IMR-90 (cell line): ENCODE results near the gene EHF. TPM values are rescaled to one million over a fixed set of nuclear protein-coding genes. Genes with fewer than 3 reads are reported as not detected.

Experiments
- ATAC-seq: fragments of 200-7000 bp; cut with Tn5 transposase; 2 replicates; pipeline ENCODE4 v1.9.1; 2020; ENCODE audit warnings: low read depth, mild to moderate bottlenecking, moderate library complexity
- BruUV-seq: library from RNA; stranded (reverse); fragments of 400-500 nt; replicated peaks from 2 replicates; lab custom pipeline; 2021; lab: Mats Ljungman, UMichigan
- CTCF ChIA-PET: fragments of 300-600 bp; formaldehyde crosslinking; extraction: SDS; loops from one replicate; lab custom pipeline; 2021; ENCODE audit warnings: antibody characterized with exemption; lab: Yijun Ruan, JAX
- POLR2A ChIA-PET: fragments of 300-600 bp; sonication (Branson Sonifier 250); formaldehyde crosslinking; loops from one replicate; lab custom pipeline; 2022; ENCODE audit warnings: antibody characterized with exemption; ENCODE audit not compliant: unreplicated experiment; lab: Charles Lee
- DNase-seq: peaks from one replicate; pipeline ENCODE4 v3.0.0; 2013
- H2AFZ ChIP-seq: replicated peaks from 2 replicates; pipeline ENCODE3; 2013; ENCODE audit warnings: low read length, mild to moderate bottlenecking; ENCODE audit not compliant: poor library complexity
- H2AK5ac ChIP-seq: 2 replicates; pipeline ENCODE4 v1.6.1; 2013; ENCODE audit warnings: low read depth, low read length, inconsistent platforms
- H2AK9ac ChIP-seq: replicated peaks from 2 replicates; pipeline ENCODE3; 2013; ENCODE audit warnings: mild to moderate bottlenecking, low read depth, low read length, moderate library complexity; ENCODE audit not compliant: poor library complexity
- H2BK120ac ChIP-seq: 2 replicates; pipeline ENCODE4 v1.6.1; 2013; ENCODE audit warnings: low read depth, low read length, inconsistent platforms
- H2BK15ac ChIP-seq: 3 replicates; pipeline ENCODE4 v1.6.1; 2013; ENCODE audit warnings: low read depth, low read length, inconsistent platforms
- H2BK20ac ChIP-seq: 2 replicates; pipeline ENCODE4 v1.6.1; 2013; ENCODE audit warnings: low read depth, mild to moderate bottlenecking, inconsistent platforms, low read length, moderate library complexity
- H2BK5ac ChIP-seq: 2 replicates; pipeline ENCODE4 v1.6.1; 2013; ENCODE audit warnings: mild to moderate bottlenecking, low read depth, low read length, inconsistent platforms; ENCODE audit not compliant: poor library complexity, severe bottlenecking
- H3K14ac ChIP-seq: replicated peaks from 2 replicates; pipeline ENCODE4 v1.6.1; 2013; ENCODE audit warnings: low read depth, low read length, inconsistent platforms
- H3K18ac ChIP-seq: 2 replicates; pipeline ENCODE4 v1.6.1; 2013; ENCODE audit warnings: low read depth, low read length, control low read depth
- H3K23ac ChIP-seq: 2 replicates; pipeline ENCODE4 v1.6.1; 2013; ENCODE audit warnings: low read depth, low read length, inconsistent platforms
- H3K27ac ChIP-seq: 2 replicates; pipeline ENCODE4 v1.5.1; 2013; ENCODE audit warnings: mild to moderate bottlenecking, control low read depth, low read length; ENCODE audit not compliant: insufficient read depth
- H3K27me3 ChIP-seq: 2 replicates; pipeline ENCODE4 v1.6.1; 2013; ENCODE audit warnings: low read length; ENCODE audit not compliant: control insufficient read depth, insufficient read depth
- H3K36me3 ChIP-seq: 2 replicates; pipeline ENCODE4 v1.6.1; 2013; ENCODE audit warnings: low read length, mixed read lengths; ENCODE audit not compliant: control insufficient read depth, insufficient read depth
- H3K4ac ChIP-seq: 2 replicates; pipeline ENCODE4 v1.6.1; 2013; ENCODE audit warnings: low read depth, low read length, inconsistent platforms
- H3K4me1 ChIP-seq: 2 replicates; pipeline ENCODE4 v1.6.1; 2013; ENCODE audit warnings: low read length, mixed read lengths; ENCODE audit not compliant: control insufficient read depth, insufficient read depth
- H3K4me2 ChIP-seq: 2 replicates; pipeline ENCODE4 v1.6.1; 2013; ENCODE audit warnings: low read depth, mild to moderate bottlenecking, control low read depth, low read length, moderate library complexity
- H3K4me3 ChIP-seq: 2 replicates; pipeline ENCODE4 v1.5.1; 2013; ENCODE audit warnings: low read depth, mild to moderate bottlenecking, control low read depth, low read length, moderate library complexity; ENCODE audit not compliant: insufficient read depth
- H3K56ac ChIP-seq: 2 replicates; pipeline ENCODE4 v1.6.1; 2013; ENCODE audit warnings: low read length, inconsistent platforms; ENCODE audit not compliant: insufficient read depth; ENCODE audit errors: extremely low read depth
- H3K79me1 ChIP-seq, 2 experiments: 2 replicates each; pipeline ENCODE4 v1.6.1; 2013; ENCODE audit warnings: low read length in 2 of 2, inconsistent platforms in 1 of 2, low read depth in 1 of 2
- H3K9ac ChIP-seq: 2 replicates; pipeline ENCODE4 v1.6.1; 2013; ENCODE audit warnings: low read depth, low read length, control low read depth
- H3K9me1 ChIP-seq: 2 replicates; pipeline ENCODE4 v1.6.1; 2013; ENCODE audit warnings: low read length, inconsistent platforms; ENCODE audit not compliant: insufficient read depth
- H3K9me3 ChIP-seq: 2 replicates; pipeline ENCODE4 v1.6.1; 2013; ENCODE audit warnings: low read length; ENCODE audit not compliant: control insufficient read depth, insufficient read depth
- H4K20me1 ChIP-seq: 2 replicates; pipeline ENCODE4 v1.6.1; 2013; ENCODE audit warnings: low read length, inconsistent platforms; ENCODE audit not compliant: insufficient read depth
- H4K5ac ChIP-seq: 2 replicates; pipeline ENCODE4 v1.6.1; 2013; ENCODE audit warnings: mild to moderate bottlenecking, low read depth, low read length, control low read depth
- H4K8ac ChIP-seq, 2 experiments: 2 replicates each; pipeline ENCODE4 v1.6.1; 2013; ENCODE audit warnings: low read depth in 2 of 2, low read length in 2 of 2, control low read depth in 1 of 2, inconsistent platforms in 1 of 2
- H4K91ac ChIP-seq: 2 replicates; pipeline ENCODE4 v1.6.1; 2013; ENCODE audit warnings: low read depth, low read length, inconsistent platforms; ENCODE audit not compliant: insufficient read depth
- NFE2L2 ChIP-seq: fragments of 150-350 bp; IDR thresholded peaks from 2 replicates; pipeline ENCODE4 v1.6.1; 2016; ENCODE audit warnings: low read depth, mild to moderate bottlenecking, low read length
- SMC3 ChIP-seq: fragments of 150-350 bp; IDR thresholded peaks from 2 replicates; pipeline ENCODE4 v1.6.1; 2016; ENCODE audit warnings: low read depth, mild to moderate bottlenecking, antibody characterized with exemption, low read length, moderate library complexity
- WGBS, 2 experiments: methylation state at CpG; one replicate each; pipeline versions ENCODE4 v1.1.5 to v1.1.7; 2013; ENCODE audit warnings: missing lambda C conversion rate in 2 of 2; ENCODE audit not compliant: insufficient read length in 1 of 2; ENCODE audit errors: extremely low coverage in 2 of 2; 5-methylcytosine and 5-hydroxymethylcytosine counted together
- dilution Hi-C: fragments of 300-500 bp; cut with HindIII; formaldehyde crosslinking; loops from one replicate; pipeline ENCODE4 v1.14.3; 2018; ENCODE audit warnings: low sequenced_read_pairs; ENCODE audit not compliant: unreplicated experiment
- in situ Hi-C: fragments of 300-500 bp; cut with MboI; formaldehyde crosslinking; loops from 3 replicates; pipeline ENCODE4 v1.14.3; 2019; ENCODE audit warnings: low sequenced_read_pairs, inconsistent platforms, mixed read lengths
- intact Hi-C: fragments of 100-400 bp; cut with micrococcal nuclease; formaldehyde crosslinking; loops from 2 replicates; pipeline ENCODE4 v1.10.0; 2022
- polyA plus RNA-seq, 3 experiments: library from polyadenylated mRNA; depleted of rRNA; stranded (reverse); fragments of >200 nt; gene quantifications; 2 replicates each; pipeline ENCODE4 v1.2.3, GENCODE V29; 2012; ENCODE audit warnings: low replicate concordance in 1 of 3
- total RNA-seq: library from RNA; depleted of rRNA; stranded (reverse); fragments of >200 nt; gene quantifications from 2 replicates; pipeline ENCODE4 v1.2.3, GENCODE V29; 2012

The EHF gene
- total and polyA plus RNA-seq, 2 of the 4 experiments (the other 2 are of a cell fraction): under 0.01 TPM; not detected in 1

DNA sequence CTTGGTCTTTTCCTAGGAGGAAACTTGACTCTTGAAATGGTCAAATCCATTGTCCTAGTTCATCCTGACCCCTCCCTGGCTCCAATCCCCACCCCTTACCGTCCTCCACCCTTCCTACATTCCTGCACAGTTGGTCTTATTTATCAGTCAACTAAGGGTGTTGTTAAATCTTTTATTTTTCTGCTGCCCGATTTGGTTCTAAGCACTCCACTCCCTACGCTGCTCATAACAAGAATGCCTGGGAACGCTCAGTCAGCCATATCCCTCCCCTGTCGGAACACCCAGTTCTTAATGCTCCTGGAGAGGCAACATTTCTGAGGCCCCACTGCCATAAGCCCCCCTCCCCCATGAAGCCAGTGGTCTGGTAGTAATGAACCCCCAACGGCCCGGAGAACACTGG, 9.7 kb downstream of the EHF start:
- Histone ChIP-seq H3K27me3 (no peaks in the 10 kb centered on the region), H3K4me2 (no peak overlapping the region), H2AK5ac (no peak overlapping the region), H4K8ac (no peak overlapping the region), H3K9me1 (no peaks in the 10 kb centered on the region), H2AFZ (no peak overlapping the region), H3K14ac (no peak overlapping the region), H3K56ac (no peak overlapping the region), H2BK15ac (no peak overlapping the region; the same call in 2 of the 3 replicates), H3K9me3 (no peaks in the 10 kb centered on the region), H3K4me1 (no peaks in the 10 kb centered on the region; the same call in 1 of the 2 replicates), H2BK120ac (peak overlapping the region; percentile 22; the same call in 1 of the 2 replicates), H3K4me3 (no peak overlapping the region), H2AK9ac (no peak overlapping the region), H4K91ac (no peak overlapping the region), H3K36me3 (no peaks in the 10 kb centered on the region), H4K20me1 (no peaks in the 10 kb centered on the region), H2BK5ac (no peak overlapping the region), H3K9ac (no peak overlapping the region), H3K18ac (no peak overlapping the region), H4K5ac (no peak overlapping the region), H3K4ac (no peak overlapping the region), H3K27ac (no peak overlapping the region), H3K79me1 (no peaks in the 10 kb centered on the region), H2BK20ac (no peak overlapping the region), H3K23ac (no peak overlapping the region)
- WGBS, 2 experiments: no CpG with 5 or more reads among the region's 7 CpGs
- intact Hi-C loops: no loop called here
- dilution Hi-C loops: no loop called here
- no peak for TF ChIP-seq SMC3
- no peak for TF ChIP-seq NFE2L2
- ChIA-PET CTCF (no interaction called here), POLR2A (no interaction called here)
- in situ Hi-C loops: no loop called here
- DNase-seq: no peak
- BruUV-seq: no TSS peak
- ATAC-seq: no peak
